GM03348 (cell line): ENCODE data around the gene PVALB.

Experiments used
- DNase-seq: peaks from one replicate; pipeline ENCODE4 v3.0.0; 2012; ENCODE audit warnings: low spot score

Gene PVALB

GRCh38 chr22:36846271-36846670, 29.4 kb upstream of the PVALB start:
- no peak for DNase-seq

GRCh38 chr22:36840106-36840505, 23.3 kb upstream of the PVALB start:
- DNase-seq, result no peak

GRCh38 chr22:36839356-36840073, 22.7 kb upstream of the PVALB start:
- DNase-seq, result no peak

GRCh38 chr22:36838119-36839030, 21.5 kb upstream of the PVALB start:
- DNase-seq, result no peak

- DNase-seq, result no peak
These were observed 19.1 kb upstream of the PVALB start for GRCh38 chr22:36835903-36836302.

- DNase-seq, result no peak
These were observed 16.2 kb upstream of the PVALB start for GRCh38 chr22:36833073-36833472.

GRCh38 chr22:36831717-36832116, 14.9 kb upstream of the PVALB start:
- DNase-seq, result no peak

GRCh38 chr22:36831206-36831605, 14.4 kb upstream of the PVALB start:
- no peak for DNase-seq

- DNase-seq, result no peak
These were observed 13.8 kb upstream of the PVALB start for GRCh38 chr22:36830601-36831000.

- DNase-seq, result no peak
These were observed 12.7 kb upstream of the PVALB start for GRCh38 chr22:36829370-36830002.

GRCh38 chr22:36828815-36829214, 12.0 kb upstream of the PVALB start:
- no peak for DNase-seq

GRCh38 chr22:36826262-36826661, 9.4 kb upstream of the PVALB start:
- no peak for DNase-seq

GRCh38 chr22:36824655-36825054, 7.8 kb upstream of the PVALB start:
- DNase-seq, result no peak

GRCh38 chr22:36823186-36823839, 6.5 kb upstream of the PVALB start:
- peak; percentile 31 for DNase-seq

GRCh38 chr22:36822581-36822980, 5.7 kb upstream of the PVALB start:
- no peak for DNase-seq

GRCh38 chr22:36819112-36819511, 2.3 kb upstream of the PVALB start:
- no peak for DNase-seq

- DNase-seq, result no peak
These were observed 1.3 kb upstream of the PVALB start for GRCh38 chr22:36818010-36818642.

- no peak for DNase-seq
These were observed 652 bp upstream of the PVALB start for GRCh38 chr22:36817525-36817848.

GRCh38 chr22:36816339-36816635, 548 bp downstream of the PVALB start:
- DNase-seq, result no peak

GRCh38 chr22:36815558-36816338, 1.1 kb downstream of the PVALB start:
- DNase-seq, result no peak

- DNase-seq, result no peak
These were observed 2.0 kb downstream of the PVALB start for GRCh38 chr22:36814801-36815200.
